ENCODE measurements around the gene ZNF154. TPM values are rescaled to one million over a fixed set of nuclear protein-coding genes. Genes with fewer than 3 reads are reported as not detected.

Gene ZNF154
- total RNA-seq, 1 donor, result 15.1 TPM

DNA sequence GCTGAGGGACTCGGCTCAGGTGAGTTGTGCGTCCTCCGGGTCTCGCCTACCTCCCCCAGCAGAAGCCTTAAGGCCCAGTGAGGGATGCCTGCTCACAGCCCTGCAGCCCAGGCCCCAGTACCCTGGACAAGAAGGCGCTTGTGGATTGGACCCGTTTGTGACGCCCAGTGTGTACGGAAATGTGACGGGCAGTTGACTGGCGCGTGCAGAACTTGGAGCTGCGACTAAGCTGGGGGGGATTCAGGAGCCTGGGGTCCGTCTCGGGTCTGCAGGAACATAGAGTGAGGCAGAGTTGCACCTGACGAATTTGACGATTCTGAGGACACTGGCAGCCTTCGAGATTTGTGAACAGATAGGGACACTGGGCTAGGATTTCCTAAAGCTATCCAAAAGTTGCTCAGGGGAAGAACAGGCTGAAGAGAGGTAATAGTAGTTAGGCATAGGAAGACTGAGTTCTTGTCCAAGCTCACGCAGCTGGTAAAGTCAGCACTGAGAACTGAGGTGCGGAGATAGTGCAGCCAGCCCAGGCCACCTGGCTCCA is 26.7 kb downstream of the ZNF154 start:
- DNase-seq (ENCODE audit: low read depth in 2 of 3, low spot score in 2 of 3), result no peak

DNA sequence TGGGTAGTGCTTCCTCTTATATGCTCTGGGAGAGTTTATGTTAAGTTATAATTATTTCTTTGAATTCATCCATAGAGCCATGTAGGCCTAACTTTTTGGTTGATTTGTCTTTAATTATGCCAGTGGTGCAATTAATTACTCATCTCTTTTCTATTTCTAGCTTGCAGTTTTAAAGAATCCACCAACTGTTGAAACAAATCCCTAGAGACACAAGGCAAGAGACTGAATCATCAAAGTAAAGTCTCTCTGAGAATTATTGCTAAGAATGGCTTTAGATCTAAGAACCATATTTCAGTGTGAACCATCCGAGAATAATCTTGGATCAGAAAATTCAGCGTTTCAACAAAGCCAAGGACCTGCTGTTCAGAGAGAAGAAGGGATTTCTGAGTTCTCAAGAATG is 33.1 kb downstream of the ZNF154 start:
- DNase-seq (ENCODE audit: low read depth in 2 of 3, low spot score in 2 of 3), result no peak

DNA sequence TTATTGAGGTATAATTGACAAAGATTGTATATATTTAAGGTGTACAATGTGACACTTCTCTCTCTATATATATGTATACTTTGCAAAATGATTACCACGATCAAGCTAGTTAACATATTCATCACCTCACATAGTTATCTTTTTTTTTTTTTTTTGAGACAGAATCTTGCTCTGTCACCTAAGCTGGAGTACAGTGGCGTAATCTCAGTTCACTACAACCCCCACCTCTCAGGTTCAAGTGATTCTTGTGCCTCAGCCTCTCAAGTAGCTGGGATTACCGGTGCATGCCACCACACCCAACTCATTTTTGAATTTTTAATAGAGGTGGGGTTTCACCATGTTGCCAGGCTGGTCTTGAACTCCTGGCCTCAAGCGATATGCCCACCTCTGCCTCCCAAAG is 36.5 kb downstream of the ZNF154 start:
- no peak for DNase-seq (ENCODE audit: low read depth in 2 of 3, low spot score in 2 of 3)

DNA sequence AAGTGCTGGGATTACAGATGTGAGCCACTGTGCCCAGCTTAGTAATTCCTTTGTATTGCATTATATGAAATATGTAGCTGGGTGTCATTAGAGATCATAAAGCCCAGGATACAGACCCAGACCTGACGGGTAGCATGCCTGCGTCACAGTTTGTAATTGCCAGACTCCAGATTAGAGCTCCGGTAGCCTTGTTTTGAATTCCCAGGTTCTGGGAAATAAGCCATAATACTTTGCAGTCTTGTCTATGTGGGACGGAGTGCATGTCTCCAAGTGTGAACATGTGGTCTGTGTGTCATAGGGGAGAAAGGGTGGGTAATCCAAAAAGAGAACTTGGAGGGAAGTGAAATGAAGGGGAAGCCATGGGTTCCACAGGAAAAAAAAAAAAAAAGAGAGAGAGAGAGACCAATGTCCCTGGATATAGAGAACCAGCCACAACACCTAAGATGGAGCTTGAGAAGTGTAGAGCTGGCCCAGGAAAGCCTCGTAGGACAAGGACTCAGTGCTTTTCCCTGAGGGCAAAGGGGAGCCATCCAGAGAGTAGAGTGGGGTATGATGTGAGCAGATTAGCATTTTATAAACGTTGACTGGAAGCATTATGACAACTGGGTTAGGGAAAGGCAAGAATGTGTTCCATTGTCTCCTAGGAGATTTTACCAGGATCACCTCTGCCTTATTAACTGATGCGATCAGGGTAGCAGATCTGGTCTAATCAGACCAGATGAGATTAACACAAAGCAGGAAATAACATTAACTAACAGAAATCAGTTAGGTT is 37.7 kb downstream of the ZNF154 start:
- DNase-seq (ENCODE audit: low read depth in 2 of 3, low spot score in 2 of 3), result no peak

DNA sequence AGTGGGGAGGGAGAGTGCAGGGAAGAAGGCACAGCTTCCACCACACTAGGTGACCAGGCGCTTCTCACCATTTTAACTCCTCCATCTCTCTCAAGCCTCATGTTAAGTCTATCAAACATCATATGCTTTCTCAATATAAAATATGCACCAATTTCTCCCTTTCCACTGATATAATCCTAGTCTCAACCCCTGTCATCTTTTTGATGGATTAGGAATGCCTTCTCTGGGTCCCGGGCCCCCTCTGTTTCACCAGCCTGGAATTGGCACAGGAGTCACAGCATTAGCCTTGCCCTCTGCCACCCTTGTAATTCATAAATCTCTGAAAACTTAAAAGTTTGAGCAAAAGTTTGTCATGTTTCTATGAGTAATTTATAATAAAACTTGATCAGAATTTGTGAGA is 40.4 kb downstream of the ZNF154 start, which contains the start of gene ZSCAN4:
Gene ZSCAN4, plus strand, starts transcription at position 301 of the 400 bp plus-strand sequence. CDS start 7,211 bp downstream, outside the sequence.
- DNase-seq (ENCODE audit: low read depth in 2 of 3, low spot score in 2 of 3), result no peak

DNA sequence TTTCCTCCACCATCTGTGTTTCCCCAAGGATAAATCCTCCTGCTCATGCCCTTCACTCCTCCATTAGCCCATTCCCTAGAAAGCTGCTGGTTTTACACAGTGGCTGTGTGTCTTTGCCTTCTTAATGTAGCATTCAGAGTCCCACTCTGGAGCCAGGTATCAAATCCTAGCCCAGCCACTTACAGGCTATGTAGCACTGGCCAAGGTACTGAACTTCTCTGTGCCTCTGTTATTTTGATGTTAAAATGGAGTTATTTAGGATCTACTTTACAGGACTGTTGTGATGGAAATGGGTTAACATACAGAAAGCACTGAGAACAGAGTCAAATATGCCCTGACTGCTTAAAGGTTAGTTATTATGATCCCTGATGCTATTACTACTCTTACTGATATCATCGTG is 41.8 kb downstream of the ZNF154 start:
- DNase-seq (ENCODE audit: low read depth in 2 of 3, low spot score in 2 of 3), result no peak

DNA sequence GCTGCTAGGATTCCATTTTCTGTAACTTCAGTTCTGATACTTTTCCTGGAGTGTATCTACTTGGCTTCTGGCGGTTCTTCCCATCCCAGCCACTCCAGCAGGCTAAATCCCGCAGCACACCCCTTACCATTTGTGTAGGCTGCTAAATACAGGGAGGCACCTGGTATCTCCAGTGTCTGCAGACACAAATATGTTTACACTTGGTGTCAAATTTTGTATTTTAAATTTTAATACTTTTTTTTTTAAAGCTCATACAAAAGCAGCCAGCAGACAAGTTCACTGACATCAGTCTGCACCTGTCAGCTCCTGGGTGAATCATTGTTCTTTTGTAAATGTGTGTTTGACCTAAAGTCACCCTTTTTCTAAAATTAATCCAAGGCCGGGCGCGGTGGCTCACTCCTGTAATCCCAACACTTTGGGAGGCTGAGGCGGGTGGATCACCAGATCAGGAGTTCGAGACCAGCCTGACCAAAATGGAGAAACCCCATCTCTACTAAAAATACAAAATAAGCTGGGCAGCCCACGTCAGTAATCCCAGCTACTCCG is 43.7 kb downstream of the ZNF154 start:
- DNase-seq (ENCODE audit: low read depth in 2 of 3, low spot score in 2 of 3), result no peak

DNA sequence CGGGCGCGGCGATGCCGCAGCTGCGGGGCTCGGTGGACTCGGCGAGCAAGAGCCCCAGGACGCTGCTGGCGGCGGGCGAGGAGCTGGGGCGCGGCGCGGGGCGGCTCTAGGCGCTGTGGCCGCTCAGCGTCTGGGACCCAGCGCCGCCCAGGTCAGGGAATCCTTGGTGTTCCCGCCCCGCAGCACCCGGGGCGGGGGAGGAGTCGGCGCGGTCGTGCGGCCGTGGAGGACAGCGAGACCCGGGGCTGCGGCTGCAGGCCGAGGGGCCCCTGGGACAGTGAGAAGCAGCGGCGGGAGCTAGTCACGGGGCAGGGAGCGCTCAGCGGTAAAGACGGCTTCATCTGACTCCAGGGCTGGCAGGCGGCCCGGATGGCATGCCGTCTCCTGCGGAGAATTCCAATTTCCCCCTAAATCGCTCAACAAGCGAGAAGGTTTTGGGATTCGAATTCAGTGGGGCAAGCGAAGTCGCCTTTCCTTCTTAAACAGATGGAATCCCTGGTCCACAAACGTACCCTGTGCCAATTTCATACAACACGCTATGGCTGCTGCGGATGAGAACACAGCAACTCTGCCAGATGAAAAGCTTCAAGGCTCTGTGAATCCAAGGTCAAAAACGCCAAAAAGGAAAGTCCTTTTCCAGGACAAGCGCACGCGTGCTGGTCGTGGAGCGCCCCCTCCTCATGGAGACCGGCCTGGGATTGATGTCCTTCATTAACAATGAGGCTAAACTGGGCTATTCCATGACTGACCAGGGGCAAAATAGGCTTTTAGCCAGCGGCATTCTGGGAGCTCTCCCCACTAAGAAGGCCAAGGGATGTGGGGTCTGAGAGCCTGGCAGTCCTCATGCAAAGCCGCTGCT is 44.5 kb downstream of the ZNF154 start:
- peak in 2 of 3 donors; percentile 17 to 31 for DNase-seq (ENCODE audit: low read depth in 2 of 3, low spot score in 2 of 3)

DNA sequence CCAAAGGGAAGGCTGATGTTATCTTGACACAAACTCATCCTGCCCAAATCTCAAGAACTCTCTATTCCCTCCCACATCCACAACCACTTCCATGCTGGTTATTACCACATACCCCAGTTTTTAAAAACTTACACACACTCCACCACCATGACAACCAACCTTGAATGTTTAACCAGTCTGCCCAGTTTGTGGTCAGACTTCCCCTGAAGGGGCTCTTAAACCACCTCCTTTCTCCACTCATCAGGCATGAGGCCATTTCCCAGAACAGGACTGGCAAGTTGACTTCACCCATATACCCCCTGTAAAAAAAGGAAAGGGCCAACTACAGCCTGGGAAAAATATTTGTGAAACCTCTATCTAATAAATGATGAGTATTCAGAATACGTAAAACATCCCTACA is 52.7 kb downstream of the ZNF154 start:
- no peak for DNase-seq (ENCODE audit: low read depth in 2 of 3, low spot score in 2 of 3)

DNA sequence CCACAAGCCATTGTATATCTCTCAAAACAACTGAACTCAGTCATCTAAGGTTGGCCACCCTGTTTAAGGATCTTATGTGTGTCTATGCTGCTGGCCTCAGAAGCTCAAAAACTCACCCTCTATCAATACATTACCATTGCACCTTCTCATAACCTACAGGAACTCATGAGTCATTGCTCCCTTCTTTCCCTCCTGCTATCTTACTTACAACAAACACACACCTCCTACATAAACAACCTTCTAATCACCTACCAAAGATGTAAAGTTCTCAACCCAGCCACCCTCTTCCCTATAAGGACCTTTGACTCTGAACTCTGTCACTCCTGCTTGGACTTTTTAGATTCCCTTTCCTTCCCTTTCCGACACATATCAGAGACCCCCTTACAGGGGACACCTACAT is 53.6 kb downstream of the ZNF154 start:
- DNase-seq (ENCODE audit: low read depth in 2 of 3, low spot score in 2 of 3), result no peak

DNA sequence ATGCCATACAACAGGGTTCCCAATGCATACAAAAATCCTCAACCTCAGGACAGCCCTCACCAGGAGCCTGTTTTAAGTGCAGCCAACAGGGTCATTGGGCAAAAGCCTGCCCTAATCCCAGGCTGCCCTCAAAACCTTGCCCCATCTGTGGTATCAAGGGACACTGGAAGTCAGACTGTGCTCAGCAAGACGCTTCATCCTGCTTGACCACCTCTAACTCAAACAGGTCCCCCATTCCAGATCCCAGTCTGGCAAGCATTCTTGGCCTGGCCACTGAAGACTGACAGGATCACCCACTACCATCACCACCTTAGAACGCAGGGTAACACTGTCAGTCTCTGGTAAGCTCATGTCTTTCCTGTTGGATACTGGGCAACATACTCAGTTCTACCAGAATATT is 55.3 kb downstream of the ZNF154 start:
- no peak for DNase-seq (ENCODE audit: low read depth in 2 of 3, low spot score in 2 of 3)

DNA sequence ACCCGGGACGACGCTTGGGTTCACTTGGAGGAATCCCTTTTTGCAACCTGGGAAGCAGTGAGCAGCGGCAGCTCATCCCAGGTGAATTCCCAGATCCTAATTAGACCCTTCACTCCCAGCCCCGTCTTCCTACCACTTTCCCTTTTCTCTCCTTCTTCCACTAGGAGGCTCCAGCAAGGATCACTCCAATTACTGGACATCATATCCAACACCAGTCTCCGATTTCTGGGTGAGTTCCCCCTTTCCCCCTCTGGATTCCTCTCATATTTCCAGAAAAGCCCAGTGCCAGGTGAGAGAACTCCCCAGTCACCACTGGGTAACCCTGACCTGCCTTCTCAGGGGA is 57.4 kb downstream of the ZNF154 start:
- no peak for DNase-seq (ENCODE audit: low read depth in 2 of 3, low spot score in 2 of 3)

DNA sequence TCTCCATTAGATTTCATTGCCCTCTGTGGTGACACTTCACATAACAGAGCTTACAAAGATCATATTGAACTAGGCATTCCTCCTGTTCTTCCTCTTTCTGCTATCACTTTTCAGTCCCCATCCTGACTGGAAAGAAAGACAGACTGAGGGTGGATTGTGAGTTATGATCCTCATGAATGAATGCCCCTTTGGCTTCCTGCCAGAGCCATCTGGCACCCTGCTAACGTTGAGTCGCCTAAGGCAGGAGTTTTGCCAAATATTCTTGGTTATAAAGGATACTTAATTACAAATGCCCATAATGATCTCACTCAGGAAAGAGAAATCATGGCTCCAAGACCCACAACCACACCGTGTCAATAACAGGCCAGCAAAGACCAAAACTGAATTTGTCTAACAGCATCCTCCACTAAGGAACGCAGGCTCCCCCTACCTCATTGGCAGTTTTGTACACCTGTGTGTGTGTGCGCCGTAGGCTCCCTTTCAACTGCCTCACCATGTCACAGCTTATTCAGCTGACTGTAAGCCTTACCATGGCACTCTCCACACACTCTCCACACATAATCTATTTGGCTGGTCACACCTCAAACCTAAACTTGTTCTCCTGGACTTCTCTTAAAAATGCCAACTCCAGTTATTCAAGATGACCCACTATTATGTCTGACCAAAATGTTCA is 60.5 kb downstream of the ZNF154 start:
- DNase-seq (ENCODE audit: low read depth in 2 of 3, low spot score in 2 of 3), result no peak

Other genes with a start within 250 kb of the ZNF154 start
- gene ZNF772, start 231.6 kb downstream of the ZNF154 start, total RNA-seq, result 29.9 TPM
- gene ZNF419, start 221.5 kb downstream of the ZNF154 start, total RNA-seq, result 18.6 TPM
- gene ZNF773, start 209.3 kb downstream of the ZNF154 start, total RNA-seq, result 21.5 TPM
- gene ZNF549, start 181.8 kb downstream of the ZNF154 start, total RNA-seq, result 5.4 TPM
- 14.3 TPM for gene ZNF550, start 149.3 kb downstream of the ZNF154 start, total RNA-seq
- 4.6 TPM for gene ZNF416, start 130.3 kb downstream of the ZNF154 start, total RNA-seq
- 24.2 TPM for gene ZIK1, start 125.1 kb downstream of the ZNF154 start, total RNA-seq
- gene ZNF530, start 109.3 kb downstream of the ZNF154 start, total RNA-seq, result 5.1 TPM
- gene ZNF134, start 95.0 kb downstream of the ZNF154 start, total RNA-seq, result 48.2 TPM
- 14.5 TPM for gene ZNF211, start 76.0 kb downstream of the ZNF154 start, total RNA-seq
- gene ZSCAN4, start 40.3 kb downstream of the ZNF154 start, total RNA-seq, result not detected
- gene ZNF551, start 27.2 kb downstream of the ZNF154 start, total RNA-seq, result 22.6 TPM
- 19.7 TPM for gene ZNF671, start 18.4 kb upstream of the ZNF154 start, total RNA-seq
- gene ZNF776, start 37.6 kb upstream of the ZNF154 start, total RNA-seq, result 33.7 TPM
- gene ZNF586, start 60.5 kb upstream of the ZNF154 start, total RNA-seq, result 32.6 TPM
- gene ZNF552, start 105.7 kb upstream of the ZNF154 start, total RNA-seq, result 8.9 TPM
- gene ZNF587B, start 121.1 kb upstream of the ZNF154 start, total RNA-seq, result 10.0 TPM
- 23.4 TPM for gene ZNF587, start 140.7 kb upstream of the ZNF154 start, total RNA-seq
- gene ZNF814, start 179.8 kb upstream of the ZNF154 start, total RNA-seq, result 26.7 TPM
- gene ZNF417, start 207.4 kb upstream of the ZNF154 start, total RNA-seq, result 10.8 TPM
- gene ZNF418, start 226.2 kb upstream of the ZNF154 start, total RNA-seq, result 10.0 TPM
- 9.2 TPM for gene ZNF256, start 238.5 kb upstream of the ZNF154 start, total RNA-seq

Data from hematopoietic multipotent progenitor cell (in vitro differentiated cells).